Neural cell (in vitro differentiated cells): ENCODE measurements around the gene PPP2R3A. TPM values are rescaled to one million over a fixed set of nuclear protein-coding genes. Genes with fewer than 3 reads are reported as not detected.
"Not testable (repeated sequence)": the region's sequence is repeated elsewhere in the genome, so short reads cannot be mapped to it uniquely, and the experiment has no call there.

Experiments used
- H2AFZ ChIP-seq: fragments of 200-600, 300-800 bp; sonication (generic), shearing (Covaris generic); 2 replicates; pipeline ENCODE4 v1.6.0; 2014; ENCODE audit warnings: low read depth, mild to moderate bottlenecking, antibody characterized with exemption, low read length, moderate library complexity
- H3F3A ChIP-seq: fragments of 200-600 bp; shearing (Covaris generic); 2 replicates; pipeline ENCODE4 v1.6.1; 2016; ENCODE audit warnings: mild to moderate bottlenecking, moderate library complexity, mixed read lengths, antibody characterized with exemption, low read length; ENCODE audit not compliant: insufficient read depth, poor library complexity, severe bottlenecking
- H3K27ac ChIP-seq: fragments of 200-600, 300-800 bp; sonication (generic), shearing (Covaris generic); 2 replicates; pipeline ENCODE4 v1.5.1; 2014; ENCODE audit warnings: mild to moderate bottlenecking, low read length, moderate library complexity
- H3K27me3 ChIP-seq: fragments of 300-800, 200-600 bp; sonication (generic), shearing (Covaris generic); 2 replicates; pipeline ENCODE4 v1.6.0; 2014; ENCODE audit warnings: mild to moderate bottlenecking, low read depth, low read length, moderate library complexity; ENCODE audit not compliant: insufficient read depth
- H3K36me3 ChIP-seq: fragments of 300-800, 200-600 bp; sonication (generic), shearing (Covaris generic); 2 replicates; pipeline ENCODE4 v1.5.1; 2014; ENCODE audit warnings: mild to moderate bottlenecking, antibody characterized with exemption, low read length, moderate library complexity; ENCODE audit not compliant: insufficient read depth
- H3K4me2 ChIP-seq: fragments of 300-800, 200-600 bp; sonication (generic), shearing (Covaris generic); 2 replicates; pipeline ENCODE4 v1.6.0; 2014; ENCODE audit warnings: mild to moderate bottlenecking, low read length
- H3K4me3 ChIP-seq: fragments of 300-800, 200-600 bp; sonication (generic), shearing (Covaris generic); 2 replicates; pipeline ENCODE4 v1.5.1; 2014; ENCODE audit warnings: mild to moderate bottlenecking, low read length, moderate library complexity
- H3K79me2 ChIP-seq: fragments of 200-600 bp; shearing (Covaris generic); replicated peaks from 2 replicates; pipeline ENCODE4 v1.6.0; 2014; ENCODE audit warnings: mild to moderate bottlenecking, low read length, moderate library complexity; ENCODE audit not compliant: insufficient read depth
- H3K9ac ChIP-seq: fragments of 300-800, 200-600 bp; sonication (generic), shearing (Covaris generic); 2 replicates; pipeline ENCODE4 v1.6.1; 2016; ENCODE audit warnings: mild to moderate bottlenecking, low read length, mixed read lengths
- H3K9me2 ChIP-seq: fragments of 200-600 bp; shearing (Covaris generic); 2 replicates; pipeline ENCODE4 v1.6.1; 2016; ENCODE audit warnings: mild to moderate bottlenecking, low read length, mixed read lengths; ENCODE audit not compliant: insufficient read depth
- H3K9me3 ChIP-seq: fragments of 200-600, 300-800 bp; sonication (generic), shearing (Covaris generic); 2 replicates; pipeline ENCODE4 v1.6.1; 2016; ENCODE audit warnings: mild to moderate bottlenecking, mixed run types, low read length, moderate library complexity, mixed read lengths
- H4K20me1 ChIP-seq: fragments of 200-600 bp; shearing (Covaris generic); 2 replicates; pipeline ENCODE4 v1.6.1; 2016; ENCODE audit warnings: mild to moderate bottlenecking, mixed run types; ENCODE audit not compliant: insufficient read depth
- CTCF ChIP-seq: fragments of 450-650 bp; IDR thresholded peaks from 2 replicates; pipeline ENCODE4 v1.5.1; 2014; ENCODE audit warnings: antibody characterized with exemption, mild to moderate bottlenecking, moderate library complexity; ENCODE audit not compliant: poor library complexity, severe bottlenecking
- EP300 ChIP-seq: fragments of 450-650 bp; conservative IDR thresholded peaks from 2 replicates; pipeline ENCODE4 v1.6.1; 2014; ENCODE audit warnings: antibody characterized with exemption, mild to moderate bottlenecking, moderate library complexity; ENCODE audit not compliant: poor library complexity, severe bottlenecking
- EZH2 ChIP-seq: fragments of 200-600, 300-800 bp; shearing (Covaris generic), sonication (generic); IDR thresholded peaks from 2 replicates; pipeline ENCODE4 v1.6.1; 2014; ENCODE audit warnings: antibody characterized with exemption, low read length, borderline replicate concordance, mild to moderate bottlenecking; ENCODE audit not compliant: insufficient read depth, poor library complexity, severe bottlenecking
- MXI1 ChIP-seq: fragments of 450-650 bp; conservative IDR thresholded peaks from 2 replicates; pipeline ENCODE4 v1.6.1; 2014; ENCODE audit warnings: antibody characterized with exemption, mild to moderate bottlenecking; ENCODE audit not compliant: poor library complexity, severe bottlenecking
- POLR2AphosphoS5 ChIP-seq: IDR thresholded peaks from 2 replicates; pipeline ENCODE4 v1.6.1; 2012
- RAD21 ChIP-seq: fragments of 450-650 bp; conservative IDR thresholded peaks from 2 replicates; pipeline ENCODE4 v1.6.1; 2014; ENCODE audit warnings: antibody characterized with exemption, mild to moderate bottlenecking, moderate library complexity
- REST ChIP-seq: IDR thresholded peaks from 2 replicates; pipeline ENCODE4 v1.6.1; 2012; ENCODE audit warnings: borderline replicate concordance
- SMC3 ChIP-seq: fragments of 450-650 bp; conservative IDR thresholded peaks from 2 replicates; pipeline ENCODE4 v1.6.1; 2014; ENCODE audit warnings: antibody characterized with exemption, mild to moderate bottlenecking, moderate library complexity; ENCODE audit not compliant: poor library complexity
- TAF1 ChIP-seq: IDR thresholded peaks from 2 replicates; pipeline ENCODE4 v1.6.1; 2012; ENCODE audit warnings: low read depth
- polyA plus RNA-seq: library from polyadenylated mRNA; depleted of rRNA; stranded (reverse); fragments of >200 nt; gene quantifications from 2 replicates; pipeline ENCODE4 v1.2.3, GENCODE V29; 2014

The PPP2R3A gene
- polyA plus RNA-seq, 1 donor from 2014 or later = 17.9 TPM

DNA sequence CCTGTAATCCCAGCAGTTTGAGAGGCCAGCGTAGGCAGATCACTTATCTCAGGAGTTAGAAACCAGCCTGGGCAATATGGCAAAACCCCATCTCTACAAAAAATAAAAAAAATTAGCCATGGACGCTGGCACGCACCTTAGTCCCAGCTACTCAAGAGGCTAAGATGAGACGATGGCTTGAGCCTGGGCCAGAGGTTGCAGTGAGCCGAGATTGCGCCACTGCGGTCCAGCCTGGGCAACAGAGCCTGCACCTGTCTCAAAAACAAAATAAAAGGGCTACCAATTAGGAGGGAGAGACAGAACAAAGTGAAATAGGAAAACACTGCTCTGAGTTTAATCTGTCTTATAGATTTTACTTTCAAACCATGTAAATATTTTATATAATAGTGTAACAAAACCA is 196.8 kb downstream of the PPP2R3A start:
- no peak overlapping the region for H3K27ac ChIP-seq
- no peaks in the 10 kb centered on the region for H3K9me2 ChIP-seq
- H3K79me2 ChIP-seq = peaks cover 91% of the 10 kb centered on the region
- H4K20me1 ChIP-seq = no peaks in the 10 kb centered on the region
- no peaks in the 10 kb centered on the region for H3F3A ChIP-seq
- no peak overlapping the region for H2AFZ ChIP-seq
- no peaks in the 10 kb centered on the region for H3K9me3 ChIP-seq
- H3K4me3 ChIP-seq = no peak overlapping the region
- no peak for TF ChIP-seq SMC3
- no peak for TF ChIP-seq REST
- TF ChIP-seq TAF1 = no peak
- no peak for TF ChIP-seq MXI1
- no peak for TF ChIP-seq EP300
- no peak for TF ChIP-seq CTCF
- no peak for TF ChIP-seq EZH2
- TF ChIP-seq RAD21 = no peak
- TF ChIP-seq POLR2AphosphoS5 = no peak
- H3K4me2 ChIP-seq = no peak overlapping the region
- no peak overlapping the region for H3K9ac ChIP-seq
- H3K36me3 ChIP-seq = no peaks in the 10 kb centered on the region
- H3K27me3 ChIP-seq = no peaks in the 10 kb centered on the region

DNA sequence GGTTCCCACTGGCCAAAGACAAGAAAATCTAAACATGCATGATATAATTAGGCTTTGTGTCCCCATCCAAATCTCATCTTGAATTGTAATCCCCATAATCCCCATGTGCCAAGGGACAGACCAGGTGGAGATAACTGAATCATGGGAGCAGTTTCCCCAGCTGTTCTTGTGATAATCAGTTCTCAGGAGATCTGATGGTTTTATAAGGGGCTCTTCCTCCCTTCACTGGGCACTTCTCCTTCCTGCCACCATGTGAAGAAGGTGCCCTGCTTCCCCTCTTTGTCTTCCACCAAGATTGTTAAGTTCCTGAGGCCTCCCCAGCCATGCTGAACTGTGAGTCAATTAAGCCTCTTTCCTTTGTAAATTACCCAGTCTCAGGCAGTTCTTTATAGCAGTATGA is 198.1 kb downstream of the PPP2R3A start:
- H3K36me3 ChIP-seq, H4K20me1 ChIP-seq, H3F3A ChIP-seq, H3K4me2 ChIP-seq, H2AFZ ChIP-seq, H3K9ac ChIP-seq, H3K27ac ChIP-seq, H3K9me3 ChIP-seq, H3K4me3 ChIP-seq, H3K27me3 ChIP-seq, H3K9me2 ChIP-seq: not testable (repeated sequence)
- peaks cover 90% of the 10 kb centered on the region for H3K79me2 ChIP-seq

DNA sequence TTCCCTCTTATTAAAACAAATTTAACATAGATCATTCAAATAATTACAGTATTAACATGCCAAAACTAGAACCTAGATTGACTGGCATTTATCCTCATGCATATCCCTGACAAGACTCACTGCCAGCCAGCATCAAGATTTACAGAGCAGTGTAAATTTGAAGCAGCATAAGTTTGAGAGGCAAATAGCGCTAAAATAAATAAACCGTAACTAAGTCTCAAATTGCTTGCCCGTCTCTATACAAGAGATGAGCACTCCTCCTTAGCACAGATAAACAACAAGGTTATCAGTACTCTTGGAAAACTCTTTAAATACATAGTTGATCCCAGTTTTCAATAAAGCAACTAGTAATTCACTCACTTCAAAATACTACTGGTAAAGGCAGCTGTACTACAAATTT is 201.0 kb downstream of the PPP2R3A start:
- Histone ChIP-seq H2AFZ (no peak overlapping the region), H3F3A (no peaks in the 10 kb centered on the region), H3K9me3 (no peaks in the 10 kb centered on the region), H3K27me3 (no peaks in the 10 kb centered on the region), H3K4me3 (no peak overlapping the region), H4K20me1 (no peaks in the 10 kb centered on the region), H3K9me2 (no peaks in the 10 kb centered on the region), H3K27ac (no peak overlapping the region), H3K9ac (no peak overlapping the region), H3K36me3 (no peaks in the 10 kb centered on the region), H3K79me2 (peaks cover 87% of the 10 kb centered on the region), H3K4me2 (no peak overlapping the region)
- TF ChIP-seq EP300 (peak; percentile 42), POLR2AphosphoS5 (no peak), RAD21 (no peak), TAF1 (no peak), CTCF (no peak)

DNA sequence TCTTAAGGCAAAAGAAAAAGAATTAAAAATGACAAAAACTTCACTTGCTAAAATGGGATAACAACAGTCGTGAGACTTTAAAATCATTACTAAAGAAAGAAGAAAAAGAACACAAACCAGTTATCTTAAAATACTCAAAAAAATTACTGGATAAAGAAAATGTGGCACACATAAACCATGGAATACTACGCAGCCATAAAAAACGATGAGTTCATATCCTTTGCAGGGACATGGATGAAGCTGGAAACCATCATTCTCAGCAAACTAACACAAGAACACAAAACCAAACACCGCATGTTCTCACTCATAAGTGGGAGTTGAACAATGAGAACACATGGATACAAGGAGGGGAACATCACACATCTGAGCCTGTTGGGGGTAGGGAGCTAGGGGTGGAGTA is 202.7 kb downstream of the PPP2R3A start:
- H3K9me2 ChIP-seq, H3K27me3 ChIP-seq, H4K20me1 ChIP-seq, H3K36me3 ChIP-seq, H3K9me3 ChIP-seq, H2AFZ ChIP-seq, H3K4me2 ChIP-seq, H3K4me3 ChIP-seq, H3K27ac ChIP-seq, H3K9ac ChIP-seq, H3F3A ChIP-seq: not testable (repeated sequence)
- peaks cover 86% of the 10 kb centered on the region for H3K79me2 ChIP-seq
